HepG2 (cell line): ENCODE data around the gene LRFN2. TPM values are rescaled to one million over a fixed set of nuclear protein-coding genes. Genes with fewer than 3 reads are reported as not detected.

Experiments used
- ATAC-seq: fragments of 200-7000 bp; cut with Tn5 transposase; 3 replicates; pipeline ENCODE4 v1.9.1; 2020; ENCODE audit warnings: mild to moderate bottlenecking, moderate library complexity
- BruUV-seq: library from RNA; stranded (reverse); fragments of 400-500 nt; replicated peaks from 2 replicates; lab custom pipeline; 2021; lab: Mats Ljungman, UMichigan
- CTCF ChIA-PET: fragments of 300-600 bp; formaldehyde crosslinking; extraction: SDS; loops from one replicate; lab custom pipeline; 2021; ENCODE audit warnings: low total read pairs, inconsistent platforms, low intra/inter-chr PET ratio; lab: Yijun Ruan, JAX
- POLR2A ChIA-PET: fragments of 350-600 bp; sonication (Branson Sonifier 250); formaldehyde crosslinking; loops from one replicate; lab custom pipeline; 2020; ENCODE audit warnings: antibody characterized with exemption, inconsistent platforms; lab: Yijun Ruan, JAX
- DNase-seq: peaks from one replicate; pipeline ENCODE4 v3.0.0-alpha.2; 2015; ENCODE audit warnings: low spot score
- FAIRE-seq: peaks from 3 replicates; lab custom pipeline; 2011; peaks lifted over from hg19 to GRCh38; lab: Jason Lieb, UNC
- H2AFZ ChIP-seq: one replicate; pipeline ENCODE4 v1.6.1; 2011; ENCODE audit warnings: low read length, inconsistent platforms
- H3K27ac ChIP-seq: fragments of 300-600 bp; 3 replicates; pipeline ENCODE4 v1.8.0; 2011; ENCODE audit warnings: mixed run types, mild to moderate bottlenecking, mixed read lengths, low read length, inconsistent platforms; ENCODE audit not compliant: insufficient read depth; ENCODE audit errors: extremely low read length
- H3K27me3 ChIP-seq, 2 experiments: fragments of 200-600 bp in 1 of 2; 2 replicates in 1 of 2; 3 replicates in 1 of 2; pipeline versions ENCODE4 v1.6.0 to v1.8.0; 2011; ENCODE audit warnings: low read length in 2 of 2, mild to moderate bottlenecking in 2 of 2, moderate library complexity in 2 of 2, inconsistent platforms in 1 of 2; ENCODE audit not compliant: insufficient read depth in 2 of 2, control insufficient read depth in 1 of 2
- H3K36me3 ChIP-seq, 2 experiments: fragments of 200-600 bp in 1 of 2; replicated peaks in 1 of 2; 2 replicates in 1 of 2; 3 replicates in 1 of 2; pipeline versions ENCODE4 v1.5.1 to v1.8.0; 2011; ENCODE audit warnings: low read length in 2 of 2, inconsistent platforms in 1 of 2; ENCODE audit not compliant: insufficient read depth in 2 of 2, control insufficient read depth in 1 of 2
- H3K4me1 ChIP-seq: 2 replicates; pipeline ENCODE4 v1.5.1; 2012; ENCODE audit warnings: low read length, inconsistent platforms; ENCODE audit not compliant: insufficient read depth
- H3K4me2 ChIP-seq: 2 replicates; pipeline ENCODE4 v1.6.0; 2011; ENCODE audit warnings: low read depth, low read length, inconsistent platforms
- H3K4me3 ChIP-seq, 3 experiments: fragments of 200-600 bp in 1 of 3; sonication (generic), shearing (Covaris generic) in 1 of 3; replicated peaks in 1 of 3; 2 replicates each; pipeline ENCODE4 v1.5.1; 2011 to 2016; ENCODE audit warnings: low read length in 3 of 3, inconsistent platforms in 2 of 3, low read depth in 2 of 3, mild to moderate bottlenecking in 2 of 3, control low read depth in 1 of 3, mixed read lengths in 1 of 3; ENCODE audit not compliant: insufficient read depth in 1 of 3
- H3K79me2 ChIP-seq: one replicate; pipeline ENCODE4 v1.6.1; 2011; ENCODE audit warnings: low read length, inconsistent platforms; ENCODE audit not compliant: insufficient read depth
- H3K9ac ChIP-seq: 2 replicates; pipeline ENCODE4 v1.6.0; 2011; ENCODE audit warnings: mild to moderate bottlenecking, low read depth, low read length, inconsistent platforms; ENCODE audit not compliant: insufficient read depth
- H3K9me3 ChIP-seq: 2 replicates; pipeline ENCODE4 v1.5.1; 2012; ENCODE audit warnings: mild to moderate bottlenecking, low read length
- H4K20me1 ChIP-seq: 2 replicates; pipeline ENCODE4 v1.6.0; 2011; ENCODE audit warnings: inconsistent platforms, mild to moderate bottlenecking, low read length, moderate library complexity; ENCODE audit not compliant: insufficient read depth
- ELF1 ChIP-seq: sonication (generic); formaldehyde crosslinking; IDR thresholded peaks from 2 replicates; pipeline ENCODE4 v1.4.0; 2020; ENCODE audit warnings: missing genetic modification reagents
- KAT7 ChIP-seq: IDR thresholded peaks from 2 replicates; pipeline ENCODE4 v1.6.1; 2018; ENCODE audit warnings: borderline replicate concordance, missing compliant biosample characterization
- KDM4B ChIP-seq: sonication (generic); formaldehyde crosslinking; IDR thresholded peaks from 2 replicates; pipeline ENCODE4 v1.4.0; 2020; ENCODE audit warnings: missing genetic modification reagents
- NFATC3 ChIP-seq: sonication (generic); formaldehyde crosslinking; IDR thresholded peaks from 2 replicates; pipeline ENCODE4 v1.5.1; 2020; ENCODE audit warnings: mild to moderate bottlenecking, missing genetic modification reagents
- SSRP1 ChIP-seq: IDR thresholded peaks from 2 replicates; pipeline ENCODE4 v1.6.1; 2016; ENCODE audit warnings: control low read depth
- TBP ChIP-seq: sonication (generic); formaldehyde crosslinking; IDR thresholded peaks from 2 replicates; pipeline ENCODE4 v1.5.0; 2020; ENCODE audit warnings: missing genetic modification reagents
- ZKSCAN5 ChIP-seq: sonication (generic); formaldehyde crosslinking; IDR thresholded peaks from 2 replicates; pipeline ENCODE4 v1.5.1; 2020; ENCODE audit warnings: mild to moderate bottlenecking, missing genetic modification reagents
- ZNF326 ChIP-seq: sonication (generic); formaldehyde crosslinking; IDR thresholded peaks from 2 replicates; pipeline ENCODE4 v1.4.0; 2020; ENCODE audit warnings: missing genetic modification reagents, borderline replicate concordance
- ZNF333 ChIP-seq: sonication (generic); formaldehyde crosslinking; IDR thresholded peaks from 2 replicates; pipeline ENCODE4 v1.4.0; 2020; ENCODE audit warnings: mild to moderate bottlenecking, missing genetic modification reagents, borderline replicate concordance
- ZNF616 ChIP-seq: sonication (generic); formaldehyde crosslinking; IDR thresholded peaks from 2 replicates; pipeline ENCODE4 v1.5.0; 2020; ENCODE audit warnings: low read depth, mild to moderate bottlenecking, missing genetic modification reagents
- WGBS: methylation state at CpG from one replicate; pipeline ENCODE4 v1.1.6; 2017; ENCODE audit warnings: low lambda C conversion rate; 5-methylcytosine and 5-hydroxymethylcytosine counted together
- in situ Hi-C: cut with HindIII; loops from 2 replicates; pipeline ENCODE4 v1.10.0; 2017; ENCODE audit warnings: low pct_unique_long_range_greater_than_20kb; ENCODE audit not compliant: extremely low pct_ligation_motif_present
- intact Hi-C: fragments of 100-400 bp; cut with micrococcal nuclease; formaldehyde crosslinking; loops from one replicate; pipeline ENCODE4 v1.10.0; 2022; ENCODE audit not compliant: unreplicated experiment
- polyA plus RNA-seq, 8 experiments: library from polyadenylated mRNA; depleted of rRNA in 3 of 8; stranded (reverse) in 7 of 8; unstranded in 1 of 8; fragments of >200 nt; fragmentation: Illumina TruSeq in 4 of 8; extraction: Trizol in 4 of 8; gene quantifications; 2 replicates each; pipeline versions ENCODE4 v1.2.1 to v1.2.3, GENCODE V29; 2011 to 2016; ENCODE audit warnings: low read depth in 4 of 8, missing spikeins in 1 of 8, mixed read lengths in 1 of 8; ENCODE audit not compliant: insufficient read depth in 1 of 8
- total RNA-seq, 5 experiments: library from RNA; depleted of rRNA; stranded (reverse); fragments of >200 nt; fragmentation: Illumina TruSeq; extraction: Trizol; gene quantifications; 2 replicates each; pipeline ENCODE4 v1.2.3, GENCODE V29; 2016; ENCODE audit warnings: low read depth in 1 of 5
- TF ChIP-seq, protein P1 (sequence below): sonication (generic); formaldehyde crosslinking; IDR thresholded peaks from 2 replicates; pipeline ENCODE4 v1.5.0; 2020; ENCODE audit warnings: mild to moderate bottlenecking, missing genetic modification reagents, borderline replicate concordance
- TF ChIP-seq, protein P2 (sequence below): sonication (generic); formaldehyde crosslinking; IDR thresholded peaks from 2 replicates; pipeline ENCODE4 v1.4.0; 2020; ENCODE audit warnings: mild to moderate bottlenecking, missing genetic modification reagents

Gene LRFN2
- total and polyA plus RNA-seq, 2 of the 13 experiments (the other 11 are each of a cell fraction or from before 2014, with no cell fraction given), result not detected

DNA sequence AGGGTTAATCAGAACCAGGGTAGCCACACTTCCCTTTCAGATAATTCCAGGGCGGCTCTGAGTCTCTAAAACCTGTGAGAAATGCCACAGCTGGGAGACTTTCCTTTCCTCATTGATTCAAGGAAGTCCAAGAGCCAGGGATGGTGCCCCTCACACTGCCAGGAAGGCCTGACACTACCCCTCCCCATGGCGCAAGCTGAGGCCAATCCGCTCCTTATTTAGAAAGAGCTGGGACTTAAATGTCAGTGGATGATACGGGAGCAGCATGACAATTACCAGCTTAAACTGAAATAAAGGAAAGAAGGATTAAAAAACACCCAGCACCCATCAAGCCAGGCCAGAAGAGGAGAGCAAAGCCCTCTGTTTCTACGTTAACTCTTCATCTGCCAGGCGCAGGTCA is 244.4 kb downstream of the LRFN2 start:
- BruUV-seq, result no TSS peak
- Histone ChIP-seq H3K9ac (no peak overlapping the region), H4K20me1 (no peaks in the 10 kb centered on the region), H3K4me1 (no peaks in the 10 kb centered on the region), H3K27ac (no peak overlapping the region), H3K36me3 (no peaks in the 10 kb centered on the region), H3K9me3 (no peaks in the 10 kb centered on the region), H3K4me3 (no peak overlapping the region), H3K27me3 (peaks cover 0 to 1% of the 10 kb centered on the region in 2 experiments; a peak in 2 of 5 replicates), H3K4me2 (no peak overlapping the region), H3K79me2 (no peaks in the 10 kb centered on the region), H2AFZ (no peak overlapping the region)
- in situ Hi-C loops, result loop anchor here (25.0 kb wide), 1 partner anchor 695 kb away; the partner anchor contains the start of genes TSPO2 and UNC5CL
- FAIRE-seq (no peak), DNase-seq (no peak), ATAC-seq (no peak)
- 38% methylated on average over 6 of the region's 6 CpGs for WGBS
- CTCF ChIA-PET, result no interaction called here
- POLR2A ChIA-PET, result no interaction called here
- intact Hi-C loops, result no loop called here
- TF ChIP-seq KAT7 (CRISPR knock-in tag) (no peak), TBP (no peak), KDM4B (CRISPR knock-in tag) (no peak), ZNF333 (CRISPR knock-in tag) (no peak), NFATC3 (CRISPR knock-in tag) (no peak), ZNF326 (CRISPR knock-in tag) (no peak), SSRP1 (no peak), ELF1 (CRISPR knock-in tag) (no peak), ZNF616 (CRISPR knock-in tag) (no peak), ZKSCAN5 (CRISPR knock-in tag) (no peak)
- TF ChIP-seq, protein P1, sequence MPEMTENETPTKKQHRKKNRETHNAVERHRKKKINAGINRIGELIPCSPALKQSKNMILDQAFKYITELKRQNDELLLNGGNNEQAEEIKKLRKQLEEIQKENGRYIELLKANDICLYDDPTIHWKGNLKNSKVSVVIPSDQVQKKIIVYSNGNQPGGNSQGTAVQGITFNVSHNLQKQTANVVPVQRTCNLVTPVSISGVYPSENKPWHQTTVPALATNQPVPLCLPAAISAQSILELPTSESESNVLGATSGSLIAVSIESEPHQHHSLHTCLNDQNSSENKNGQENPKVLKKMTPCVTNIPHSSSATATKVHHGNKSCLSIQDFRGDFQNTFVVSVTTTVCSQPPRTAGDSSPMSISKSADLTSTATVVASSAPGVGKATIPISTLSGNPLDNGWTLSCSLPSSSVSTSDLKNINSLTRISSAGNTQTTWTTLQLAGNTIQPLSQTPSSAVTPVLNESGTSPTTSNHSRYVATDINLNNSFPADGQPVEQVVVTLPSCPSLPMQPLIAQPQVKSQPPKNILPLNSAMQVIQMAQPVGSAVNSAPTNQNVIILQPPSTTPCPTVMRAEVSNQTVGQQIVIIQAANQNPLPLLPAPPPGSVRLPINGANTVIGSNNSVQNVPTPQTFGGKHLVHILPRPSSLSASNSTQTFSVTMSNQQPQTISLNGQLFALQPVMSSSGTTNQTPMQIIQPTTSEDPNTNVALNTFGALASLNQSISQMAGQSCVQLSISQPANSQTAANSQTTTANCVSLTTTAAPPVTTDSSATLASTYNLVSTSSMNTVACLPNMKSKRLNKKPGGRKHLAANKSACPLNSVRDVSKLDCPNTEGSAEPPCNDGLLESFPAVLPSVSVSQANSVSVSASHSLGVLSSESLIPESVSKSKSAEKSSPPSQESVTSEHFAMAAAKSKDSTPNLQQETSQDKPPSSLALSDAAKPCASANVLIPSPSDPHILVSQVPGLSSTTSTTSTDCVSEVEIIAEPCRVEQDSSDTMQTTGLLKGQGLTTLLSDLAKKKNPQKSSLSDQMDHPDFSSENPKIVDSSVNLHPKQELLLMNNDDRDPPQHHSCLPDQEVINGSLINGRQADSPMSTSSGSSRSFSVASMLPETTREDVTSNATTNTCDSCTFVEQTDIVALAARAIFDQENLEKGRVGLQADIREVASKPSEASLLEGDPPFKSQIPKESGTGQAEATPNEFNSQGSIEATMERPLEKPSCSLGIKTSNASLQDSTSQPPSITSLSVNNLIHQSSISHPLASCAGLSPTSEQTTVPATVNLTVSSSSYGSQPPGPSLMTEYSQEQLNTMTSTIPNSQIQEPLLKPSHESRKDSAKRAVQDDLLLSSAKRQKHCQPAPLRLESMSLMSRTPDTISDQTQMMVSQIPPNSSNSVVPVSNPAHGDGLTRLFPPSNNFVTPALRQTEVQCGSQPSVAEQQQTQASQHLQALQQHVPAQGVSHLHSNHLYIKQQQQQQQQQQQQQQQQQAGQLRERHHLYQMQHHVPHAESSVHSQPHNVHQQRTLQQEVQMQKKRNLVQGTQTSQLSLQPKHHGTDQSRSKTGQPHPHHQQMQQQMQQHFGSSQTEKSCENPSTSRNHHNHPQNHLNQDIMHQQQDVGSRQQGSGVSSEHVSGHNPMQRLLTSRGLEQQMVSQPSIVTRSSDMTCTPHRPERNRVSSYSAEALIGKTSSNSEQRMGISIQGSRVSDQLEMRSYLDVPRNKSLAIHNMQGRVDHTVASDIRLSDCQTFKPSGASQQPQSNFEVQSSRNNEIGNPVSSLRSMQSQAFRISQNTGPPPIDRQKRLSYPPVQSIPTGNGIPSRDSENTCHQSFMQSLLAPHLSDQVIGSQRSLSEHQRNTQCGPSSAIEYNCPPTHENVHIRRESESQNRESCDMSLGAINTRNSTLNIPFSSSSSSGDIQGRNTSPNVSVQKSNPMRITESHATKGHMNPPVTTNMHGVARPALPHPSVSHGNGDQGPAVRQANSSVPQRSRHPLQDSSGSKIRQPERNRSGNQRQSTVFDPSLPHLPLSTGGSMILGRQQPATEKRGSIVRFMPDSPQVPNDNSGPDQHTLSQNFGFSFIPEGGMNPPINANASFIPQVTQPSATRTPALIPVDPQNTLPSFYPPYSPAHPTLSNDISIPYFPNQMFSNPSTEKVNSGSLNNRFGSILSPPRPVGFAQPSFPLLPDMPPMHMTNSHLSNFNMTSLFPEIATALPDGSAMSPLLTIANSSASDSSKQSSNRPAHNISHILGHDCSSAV (CRISPR knock-in tag), result no peak
- TF ChIP-seq, protein P2, sequence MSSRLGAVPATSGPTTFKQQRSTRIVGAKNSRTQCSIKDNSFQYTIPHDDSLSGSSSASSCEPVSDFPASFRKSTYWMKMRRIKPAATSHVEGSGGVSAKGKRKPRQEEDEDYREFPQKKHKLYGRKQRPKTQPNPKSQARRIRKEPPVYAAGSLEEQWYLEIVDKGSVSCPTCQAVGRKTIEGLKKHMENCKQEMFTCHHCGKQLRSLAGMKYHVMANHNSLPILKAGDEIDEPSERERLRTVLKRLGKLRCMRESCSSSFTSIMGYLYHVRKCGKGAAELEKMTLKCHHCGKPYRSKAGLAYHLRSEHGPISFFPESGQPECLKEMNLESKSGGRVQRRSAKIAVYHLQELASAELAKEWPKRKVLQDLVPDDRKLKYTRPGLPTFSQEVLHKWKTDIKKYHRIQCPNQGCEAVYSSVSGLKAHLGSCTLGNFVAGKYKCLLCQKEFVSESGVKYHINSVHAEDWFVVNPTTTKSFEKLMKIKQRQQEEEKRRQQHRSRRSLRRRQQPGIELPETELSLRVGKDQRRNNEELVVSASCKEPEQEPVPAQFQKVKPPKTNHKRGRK (CRISPR knock-in tag), result no peak
